Left hindlimb (tissue), 1 donor: Measurements from ENCODE around the gene SNX9.
"Not testable (repeated sequence)": the region's sequence is repeated elsewhere in the genome, so short reads cannot be mapped to it uniquely, and the experiment has no call there.

Experiments
- DNase-seq: peaks from one replicate; pipeline ENCODE4 v3.0.0-alpha.2; 2018

Gene SNX9

DNA sequence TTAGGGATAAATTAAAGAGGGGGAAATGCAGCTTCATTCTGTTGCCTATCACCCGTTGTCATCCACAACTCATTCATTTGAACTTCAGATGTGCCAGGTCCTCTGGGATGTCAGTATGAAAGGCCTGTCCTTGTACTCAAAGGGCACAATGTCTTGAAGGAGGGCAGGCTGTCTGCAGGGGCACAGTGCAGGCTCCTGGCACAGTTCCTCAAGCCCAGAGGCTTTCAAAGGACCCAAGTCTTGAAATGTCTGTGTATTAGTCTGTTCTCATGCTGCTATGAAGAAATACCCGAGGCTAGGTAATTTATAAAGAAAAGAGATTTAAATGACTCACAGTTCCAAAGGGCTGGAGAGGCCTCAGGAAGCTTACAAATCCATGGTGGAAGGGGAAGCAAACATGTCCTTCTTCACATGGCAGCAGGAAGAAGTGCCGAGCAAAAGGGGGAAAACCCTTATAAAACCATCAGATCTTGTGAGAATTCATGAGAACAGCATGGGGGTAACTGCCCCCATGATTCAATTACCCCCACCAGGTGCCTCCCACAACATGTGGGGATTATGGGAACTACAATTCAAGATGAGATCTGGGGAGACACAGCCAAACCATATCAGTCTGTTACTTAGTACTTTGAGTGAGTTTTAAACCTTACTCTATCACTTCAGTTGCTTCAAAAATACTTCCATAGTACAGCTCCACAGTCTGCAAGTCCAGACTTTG, 9.4 kb downstream of the SNX9 start:
- DNase-seq, result no peak

DNA sequence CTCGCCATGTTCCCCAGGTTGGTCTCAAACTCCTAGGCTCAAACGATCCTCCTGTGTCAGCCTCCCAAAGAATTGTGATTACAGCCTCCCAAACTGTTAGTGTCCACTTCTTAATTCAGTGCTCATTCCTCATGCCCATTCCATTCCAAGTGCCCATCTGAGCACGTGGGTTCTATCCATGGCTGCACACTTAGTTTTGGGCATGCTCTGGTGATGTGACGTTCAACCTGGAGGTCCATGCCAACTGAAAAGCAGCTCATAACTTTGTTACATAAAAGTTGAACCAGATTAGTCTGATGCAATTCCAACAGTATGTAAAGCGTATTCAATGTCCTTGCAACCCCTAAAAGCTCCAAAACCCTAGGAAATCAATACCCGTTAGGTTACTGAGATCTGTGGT, 11.5 kb downstream of the SNX9 start:
- no peak for DNase-seq

DNA sequence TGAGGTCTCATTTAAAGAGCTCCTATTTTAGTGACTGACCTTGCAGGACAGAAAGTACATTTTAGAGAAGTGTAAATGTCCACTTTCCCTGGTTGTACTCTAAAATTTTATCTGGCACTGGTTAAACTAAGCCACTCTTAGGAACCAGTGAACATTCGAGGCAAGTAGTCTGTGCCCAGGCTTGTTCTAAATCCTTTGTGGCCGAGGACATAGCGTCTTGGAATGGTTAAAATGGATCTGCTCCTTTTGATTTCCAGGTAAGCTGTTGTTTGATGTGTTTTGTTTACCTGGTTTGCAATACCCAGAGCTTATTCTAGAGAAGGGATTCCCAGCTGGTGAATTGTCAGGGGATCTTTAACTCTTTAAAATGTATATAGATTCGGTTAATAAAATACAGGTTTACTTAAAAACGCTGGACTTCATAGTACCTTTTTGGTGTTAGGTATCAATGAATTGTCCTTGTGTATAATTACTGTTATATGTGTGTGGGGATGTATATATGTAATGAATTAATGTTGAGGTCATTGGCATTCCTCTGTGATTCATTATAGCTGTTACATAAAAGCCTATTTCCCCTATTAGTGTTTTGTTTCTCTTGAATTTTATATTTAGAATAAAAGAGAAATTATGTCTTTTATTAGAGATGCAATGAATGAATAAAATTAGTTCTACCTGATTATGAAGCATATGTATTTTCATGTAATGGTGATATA, 15.8 kb downstream of the SNX9 start:
- DNase-seq, result no peak

DNA sequence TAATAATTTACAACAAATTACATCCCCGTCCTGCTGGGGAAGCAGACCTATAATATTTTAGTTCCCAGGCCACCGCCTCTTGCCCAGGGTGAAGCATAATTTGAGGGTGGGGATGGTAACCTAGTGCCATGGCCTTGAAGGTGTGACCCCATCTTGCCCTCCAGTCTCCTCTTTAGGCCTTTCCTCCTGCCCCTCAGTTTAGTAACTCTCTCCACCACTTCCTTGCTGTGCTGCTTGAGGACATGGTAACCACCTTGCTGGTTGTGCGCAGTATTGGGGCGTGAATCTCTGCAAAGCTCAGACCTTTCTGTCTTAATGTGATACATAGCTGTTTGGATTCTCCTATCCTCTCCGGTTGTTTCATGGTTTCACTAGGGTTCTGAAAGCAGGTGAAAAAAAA, 16.6 kb downstream of the SNX9 start:
- no peak for DNase-seq

DNA sequence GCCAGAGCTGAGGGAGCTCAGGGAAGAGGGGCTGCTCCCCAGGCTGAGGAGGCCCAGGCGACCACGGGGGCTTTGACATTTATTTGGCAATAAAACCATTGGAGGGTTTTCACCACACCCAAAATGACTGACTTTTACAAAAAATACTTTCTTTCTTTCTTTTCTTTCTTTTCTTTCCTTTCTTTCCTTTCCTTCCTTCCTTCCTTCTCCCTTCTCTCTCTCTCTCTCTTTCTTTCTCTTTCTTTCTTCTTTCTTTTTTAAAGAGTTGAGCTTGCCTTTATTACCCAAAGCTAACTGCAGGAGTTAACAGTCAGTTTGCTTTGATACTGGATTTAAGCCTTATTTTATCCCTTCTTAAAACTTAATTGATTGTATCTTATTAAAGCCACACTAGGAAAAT, 17.2 kb downstream of the SNX9 start:
- no peak for DNase-seq

DNA sequence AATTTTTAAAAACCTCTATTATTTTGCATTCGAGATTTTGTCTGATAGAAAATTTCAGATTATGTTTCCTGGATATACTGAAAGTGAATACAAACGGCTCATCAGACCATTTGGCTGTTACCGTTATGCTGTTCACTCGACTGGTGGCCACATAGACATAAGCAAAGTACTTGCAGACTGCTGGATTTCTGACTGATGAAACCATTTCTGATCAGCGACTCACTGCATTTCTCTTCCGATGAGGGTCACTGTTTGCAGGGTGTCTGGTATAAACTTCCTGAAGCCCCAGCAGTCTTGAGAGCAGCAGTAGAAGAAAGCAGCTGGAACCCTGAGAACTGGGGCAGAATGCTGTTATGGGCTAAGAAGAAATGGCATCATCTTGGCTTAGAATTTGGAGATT, 17.7 kb downstream of the SNX9 start:
- DNase-seq, result no peak

DNA sequence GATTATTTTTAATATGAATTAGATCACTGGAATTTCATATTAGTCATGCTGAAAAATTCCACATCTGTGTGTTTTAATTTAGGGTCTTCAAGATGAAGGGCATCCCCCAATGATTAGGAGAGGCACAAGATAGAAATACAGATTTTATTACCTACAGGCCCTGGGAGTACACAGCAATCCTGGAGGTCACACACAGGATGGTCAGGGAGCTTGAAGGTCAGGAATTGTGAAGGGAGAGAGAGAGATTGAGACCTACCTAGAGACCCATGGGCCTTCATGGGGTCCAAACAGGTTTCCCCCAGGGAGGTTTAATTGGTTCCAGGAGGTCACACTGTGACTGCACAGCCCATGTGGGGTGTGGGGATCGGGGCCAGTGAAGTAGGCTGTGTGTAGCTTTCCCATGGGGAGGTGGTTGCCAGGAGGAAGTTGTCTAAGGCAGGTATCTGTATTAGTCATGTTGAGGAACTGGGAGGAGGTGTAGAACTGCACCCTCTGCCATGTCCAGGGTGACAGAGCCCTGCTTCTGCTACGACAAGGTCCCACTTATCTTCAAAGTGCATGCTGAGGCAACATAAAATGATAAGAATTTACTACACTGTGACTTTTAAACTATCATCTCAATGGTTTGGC, 18.3 kb downstream of the SNX9 start:
- DNase-seq, result no peak

DNA sequence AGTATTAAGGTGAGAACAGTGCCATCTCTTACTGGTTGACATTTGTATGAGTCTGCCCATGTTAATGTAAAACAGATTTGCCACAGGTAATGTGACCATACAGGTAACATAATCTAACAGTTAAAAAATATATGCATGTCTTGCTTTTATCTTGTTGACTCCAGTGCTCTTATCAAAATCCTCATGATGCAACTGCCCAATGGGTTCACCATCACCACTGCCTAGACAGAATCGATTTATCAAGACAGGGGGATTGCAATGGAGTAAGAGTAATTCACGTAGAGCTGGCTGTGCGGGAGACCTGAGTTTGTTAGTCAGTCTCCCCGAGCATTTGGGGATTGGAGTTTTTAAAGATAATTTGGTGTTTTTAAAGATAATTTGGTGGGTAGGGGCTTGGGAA, 19.2 kb downstream of the SNX9 start:
- no peak for DNase-seq

DNA sequence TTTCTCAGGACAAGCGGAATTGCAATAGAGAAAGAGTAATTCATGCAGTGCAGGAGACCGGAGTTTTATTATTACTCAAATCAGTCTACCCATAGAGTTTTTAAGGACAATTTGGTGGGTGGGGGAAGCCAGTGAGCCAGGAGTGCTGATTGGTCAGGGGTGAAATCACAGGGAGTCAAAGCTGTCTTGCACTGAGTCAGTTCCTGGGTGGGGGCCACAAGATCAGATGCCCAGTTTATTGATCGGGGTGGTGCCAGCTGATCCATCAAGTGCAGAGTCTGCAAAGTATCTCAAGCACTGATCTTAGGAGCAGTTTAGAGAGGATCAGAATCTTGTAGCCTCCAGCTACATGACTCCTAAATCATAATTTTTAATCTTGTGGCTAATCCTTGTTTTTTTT, 21.1 kb downstream of the SNX9 start:
- DNase-seq, result not testable (repeated sequence)

DNA sequence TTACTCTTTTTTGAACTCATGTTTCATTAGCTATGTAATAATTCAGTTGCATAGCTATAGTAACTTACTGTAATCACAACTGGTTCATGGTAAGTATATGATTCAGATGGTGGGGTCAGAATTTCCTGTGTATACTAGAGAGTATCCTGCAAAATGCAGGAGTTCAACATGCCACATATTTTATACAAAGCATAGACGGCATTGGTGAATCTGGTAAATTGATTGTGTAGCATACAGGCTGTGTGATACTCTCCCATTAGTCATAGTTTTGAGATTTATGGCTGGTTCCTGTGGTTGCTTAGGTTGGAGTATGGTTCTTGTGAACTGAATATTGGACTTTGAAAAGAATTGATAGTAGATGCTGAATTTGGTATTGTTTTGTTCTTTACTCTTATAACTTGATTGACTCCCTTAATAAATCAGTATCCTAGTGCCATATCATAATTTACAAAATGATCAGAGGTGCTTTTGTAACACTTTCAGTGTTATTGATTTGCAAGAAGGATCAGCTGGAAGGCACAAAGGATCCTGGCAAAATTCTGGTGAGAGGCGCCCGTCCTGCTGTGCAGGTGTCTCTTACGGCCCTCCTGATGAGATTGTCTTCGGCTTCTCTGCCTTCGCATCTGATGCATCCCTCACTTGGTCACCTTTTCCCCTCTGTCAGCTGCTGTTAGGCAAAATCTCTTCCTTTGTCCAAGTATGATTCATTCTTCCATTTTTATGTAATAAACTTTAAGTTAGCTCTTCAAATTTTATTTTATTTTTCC, 22.6 kb downstream of the SNX9 start:
- no peak for DNase-seq

DNA sequence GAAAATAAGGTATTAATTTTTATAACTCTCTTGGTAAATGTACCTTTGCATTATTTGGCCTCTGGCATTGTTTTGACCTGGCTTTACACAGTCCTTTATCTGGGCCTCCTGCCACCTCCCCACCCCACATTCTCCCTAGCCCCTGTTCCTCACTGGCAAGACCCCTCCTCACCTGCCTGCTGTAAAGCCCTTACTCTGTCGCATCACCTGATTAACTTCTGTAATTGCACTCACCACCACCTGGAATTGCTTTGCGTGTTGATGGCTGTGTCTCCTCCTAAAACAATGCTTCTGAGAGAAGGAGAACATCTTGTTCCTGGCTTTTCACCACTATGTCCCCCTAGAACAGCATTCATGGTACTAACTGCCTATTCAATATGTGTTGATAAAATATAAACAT, 24.8 kb downstream of the SNX9 start:
- no peak for DNase-seq

DNA sequence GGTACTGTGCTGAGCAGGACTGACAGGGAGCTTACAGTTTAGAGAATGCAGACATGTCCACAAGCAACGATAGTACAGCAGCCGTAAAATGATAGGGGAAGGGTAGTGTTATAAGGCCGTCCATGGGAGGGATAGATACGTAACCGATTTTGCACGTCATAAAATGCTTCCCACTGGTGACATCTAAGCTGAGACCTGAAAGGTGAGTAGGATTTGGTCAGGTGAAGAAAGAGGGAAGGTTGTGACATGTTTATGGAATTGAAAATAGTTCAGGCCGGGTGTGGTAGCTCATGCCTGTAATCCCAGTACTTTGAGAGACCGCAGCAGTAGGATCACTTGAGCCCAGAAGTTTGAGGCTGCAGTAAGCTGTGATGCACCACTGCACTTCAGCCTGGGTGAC, 25.6 kb downstream of the SNX9 start:
- no peak for DNase-seq

DNA sequence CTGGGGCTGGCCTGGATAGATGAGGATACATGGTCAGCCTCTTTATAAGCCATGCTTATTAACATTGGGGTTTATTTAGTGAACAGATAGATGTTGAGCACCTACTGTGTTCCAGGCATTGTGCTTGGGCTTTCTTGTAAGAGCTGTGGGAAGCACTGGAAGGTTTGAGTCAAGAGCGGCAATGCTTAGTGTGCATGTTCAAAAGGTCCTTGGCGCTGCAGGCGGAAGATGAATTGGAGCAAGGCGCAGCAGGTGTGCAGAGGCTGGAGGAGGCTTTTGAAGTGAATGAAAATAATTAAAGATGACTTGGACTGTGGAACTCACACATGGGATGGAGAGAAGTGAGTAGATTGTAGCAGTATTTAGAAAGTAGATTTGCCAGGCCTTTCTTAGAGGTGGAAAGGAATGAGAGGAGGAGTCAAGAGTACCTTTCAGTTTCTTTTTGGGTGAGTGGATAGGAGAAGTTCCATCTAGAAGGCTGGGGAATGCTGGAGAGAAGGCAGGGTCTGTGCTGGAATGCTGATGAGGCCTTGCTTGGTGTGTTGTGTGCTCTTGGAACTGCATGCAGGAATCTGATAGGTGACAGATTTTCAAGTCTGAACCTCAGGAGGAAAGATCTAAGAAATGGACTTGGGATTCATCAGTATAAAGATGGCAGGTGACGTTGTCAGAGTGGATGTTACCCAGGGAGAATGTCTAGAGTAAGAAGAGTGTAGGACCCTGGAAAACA, 26.4 kb downstream of the SNX9 start:
- no peak for DNase-seq

DNA sequence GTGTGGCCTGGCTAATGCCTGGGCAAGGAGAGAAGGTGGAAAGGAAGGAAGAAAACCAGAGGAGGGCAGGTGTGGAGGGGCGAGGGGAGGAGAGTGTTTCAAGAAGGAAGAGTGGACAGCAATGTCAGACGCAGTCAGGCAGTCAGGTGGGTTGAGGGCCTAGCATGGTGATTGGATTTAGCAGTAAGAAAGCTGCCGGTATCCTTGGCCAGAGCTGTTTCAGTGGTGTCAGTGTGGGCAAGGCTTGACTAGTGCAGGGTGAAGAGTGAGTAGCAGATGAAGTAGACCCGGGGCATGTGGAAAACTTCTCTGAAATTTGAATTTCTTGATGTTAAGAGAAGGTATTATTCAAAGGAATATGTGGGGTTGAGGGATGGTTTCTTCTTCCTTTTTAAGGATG, 27.0 kb downstream of the SNX9 start:
- no peak for DNase-seq

DNA sequence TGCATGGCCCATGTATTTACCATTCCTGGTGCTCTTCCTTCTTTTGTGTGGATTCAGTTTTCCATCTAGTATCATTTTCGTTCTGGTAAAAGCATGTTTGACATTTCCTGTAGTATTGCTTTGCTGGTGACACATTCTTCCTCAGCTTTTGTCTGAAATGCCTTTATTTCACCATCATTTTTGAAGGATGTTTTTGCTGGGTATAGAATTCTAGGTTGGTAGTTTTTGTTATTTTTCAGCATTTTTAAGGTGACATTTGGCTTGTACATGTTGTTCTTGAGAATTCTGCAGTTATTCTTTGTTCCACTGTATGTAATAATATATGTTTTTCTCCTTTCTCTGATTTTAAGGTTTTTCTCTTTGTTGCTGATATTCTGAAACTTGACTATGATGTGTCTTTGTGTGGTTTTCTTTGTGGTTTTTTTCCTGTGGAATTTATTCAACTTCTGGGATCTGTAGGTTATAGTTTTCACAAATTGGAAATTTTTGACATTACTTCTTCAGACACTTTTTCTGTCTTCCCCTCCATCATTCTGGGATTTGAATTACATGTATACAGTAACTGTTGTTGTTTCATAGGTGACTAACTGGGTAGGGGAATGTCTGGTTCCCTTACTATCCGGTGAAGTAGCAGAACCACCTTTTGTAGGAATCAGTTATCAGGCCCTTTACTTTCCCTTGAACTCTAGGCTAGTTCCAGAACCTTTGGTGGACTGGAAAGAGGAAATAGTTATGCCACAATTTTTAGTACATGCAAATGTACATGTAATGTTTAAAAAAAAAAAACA, 30.2 kb downstream of the SNX9 start:
- DNase-seq, result no peak

DNA sequence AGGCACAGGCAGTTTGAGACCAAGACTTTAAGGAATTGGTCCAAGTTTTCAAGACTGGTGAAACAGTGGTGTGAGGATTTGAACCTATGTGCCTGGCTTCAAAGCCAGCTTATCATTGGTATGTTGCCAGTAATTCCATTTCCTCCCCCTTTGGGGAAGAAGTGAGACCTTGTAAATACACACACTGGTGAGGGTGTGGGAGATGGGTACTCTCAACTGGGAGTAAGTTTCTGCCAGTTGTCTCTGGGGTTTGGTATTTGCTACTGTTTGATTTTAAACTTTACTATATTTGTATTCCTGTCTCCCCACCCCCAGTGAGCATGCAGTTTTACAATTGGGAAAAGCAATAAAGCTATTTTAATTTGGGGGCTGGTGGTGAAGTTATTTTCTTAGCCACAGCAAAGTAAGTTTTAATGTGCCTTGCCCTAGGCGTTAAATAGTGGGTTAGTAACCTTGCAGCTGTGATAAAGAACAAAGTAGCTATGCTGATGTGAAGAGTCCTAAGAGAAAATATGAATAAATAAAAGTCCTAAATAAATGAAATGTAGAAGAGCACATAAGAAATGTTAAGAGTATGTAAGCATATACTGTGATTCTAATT, 31.0 kb downstream of the SNX9 start:
- DNase-seq, result no peak

DNA sequence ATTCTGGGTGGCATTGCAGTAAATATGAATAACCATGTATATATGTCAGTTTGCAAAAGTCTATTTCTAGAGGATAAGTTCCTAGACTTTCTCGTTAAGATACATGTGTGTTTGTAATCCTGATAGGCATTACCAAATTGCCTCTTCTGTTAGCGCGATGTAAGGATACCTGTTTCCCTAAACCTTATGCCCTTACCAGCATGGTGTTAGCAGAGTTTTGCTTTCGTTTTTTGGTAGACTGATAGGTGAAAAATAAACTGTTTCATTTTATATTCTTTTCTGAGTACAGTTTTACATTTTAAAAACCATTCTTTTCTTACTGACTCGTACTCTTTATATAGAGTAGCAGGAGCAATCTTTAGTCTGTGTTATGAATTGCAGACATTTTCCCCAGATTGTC, 32.3 kb downstream of the SNX9 start:
- no peak for DNase-seq

DNA sequence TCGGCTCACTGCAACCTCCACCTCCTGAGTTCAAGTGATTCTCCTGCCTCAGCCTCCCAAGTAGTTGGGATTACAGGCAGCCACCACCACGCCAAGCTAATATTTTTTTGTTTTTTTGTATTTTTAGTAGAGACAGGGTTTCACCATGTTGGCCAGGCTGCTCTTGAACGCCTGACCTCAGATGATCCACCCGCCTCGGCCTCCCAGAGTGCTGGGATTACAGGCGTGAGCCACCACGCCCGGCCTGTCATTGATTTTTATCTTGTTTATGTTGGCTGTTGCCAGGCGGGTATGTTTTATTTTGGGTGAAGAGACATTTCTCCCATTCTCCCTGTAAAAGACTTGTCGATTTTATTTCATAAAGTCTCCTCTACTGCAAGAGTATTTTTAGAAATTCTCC, 32.8 kb downstream of the SNX9 start:
- not testable (repeated sequence) for DNase-seq

DNA sequence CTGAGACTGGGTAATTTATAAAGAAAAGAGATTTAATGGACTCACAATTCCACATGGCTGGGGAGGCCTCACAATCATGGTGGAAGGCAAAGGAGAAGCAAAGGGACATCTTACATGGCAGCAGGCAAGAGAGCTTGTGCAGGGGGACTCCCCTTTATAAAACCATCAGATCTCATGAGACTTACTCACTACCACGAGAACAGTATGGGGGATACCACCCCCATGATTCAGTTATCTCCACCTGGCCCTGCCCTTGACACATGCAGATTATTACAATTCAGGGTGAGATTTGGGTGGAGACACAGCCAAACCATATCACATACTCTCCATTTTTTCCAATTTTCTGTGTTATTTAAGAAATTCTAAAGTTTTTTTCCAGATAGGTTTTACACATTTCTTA, 35.6 kb downstream of the SNX9 start:
- DNase-seq, result not testable (repeated sequence)

DNA sequence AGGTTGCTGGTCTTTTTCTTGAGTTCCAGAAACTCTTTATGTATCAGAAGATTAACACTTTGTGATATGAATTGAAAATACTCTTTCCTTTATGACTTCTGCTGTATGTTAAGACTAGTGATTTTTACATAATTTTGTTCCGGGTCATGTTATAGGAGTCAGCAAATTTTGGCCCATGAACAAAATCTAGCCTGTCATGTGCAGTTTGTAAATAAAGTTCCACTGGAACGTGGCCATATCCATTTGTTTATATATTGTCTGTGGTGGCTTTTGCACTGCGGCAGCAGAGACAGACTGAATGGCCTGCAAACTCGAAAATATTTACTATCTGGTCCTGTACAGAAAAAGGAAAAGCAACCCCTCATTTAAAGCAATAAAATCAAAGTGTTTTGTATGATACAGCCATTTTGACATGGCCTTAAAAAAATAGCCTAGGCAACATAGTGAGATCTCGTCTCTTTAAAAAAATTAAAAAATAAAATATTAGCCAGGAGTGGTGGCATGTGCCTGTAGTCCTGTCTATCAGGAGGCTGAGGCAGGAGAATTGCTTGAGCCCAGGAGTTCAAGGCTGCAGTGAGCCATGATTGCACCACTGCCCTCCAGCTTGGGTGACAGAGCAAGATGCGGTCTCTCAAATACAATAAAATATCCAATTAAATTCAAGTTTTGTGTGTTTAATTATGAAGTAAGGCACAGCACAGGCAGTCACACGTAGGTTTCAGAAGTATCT, 36.9 kb downstream of the SNX9 start:
- DNase-seq, result no peak

DNA sequence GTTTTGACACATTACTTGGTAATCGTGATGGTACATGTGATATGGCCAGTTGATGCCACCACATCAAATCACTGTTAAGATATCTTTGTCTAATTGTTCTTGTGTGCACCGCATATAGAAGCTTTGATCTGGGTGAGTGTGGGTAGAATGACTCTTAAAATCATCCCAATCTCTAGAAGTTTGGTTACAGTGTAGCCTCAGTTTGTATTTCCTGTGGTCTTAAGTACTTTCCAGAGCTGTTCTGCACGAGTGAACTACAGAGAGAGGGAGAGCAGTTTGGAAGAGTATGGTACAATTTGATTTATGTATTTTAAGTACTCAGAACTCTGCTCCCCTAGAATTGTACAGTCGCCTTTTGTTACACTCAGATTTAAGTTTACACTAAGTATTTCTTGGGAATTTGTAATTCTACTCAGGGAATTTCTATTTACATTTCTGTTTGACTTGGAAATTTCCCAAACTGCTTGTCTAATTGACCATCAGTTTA, 37.5 kb downstream of the SNX9 start:
- no peak for DNase-seq
